Cardiac muscle cell (in vitro differentiated cells and primary cell): ENCODE measurements around the gene MIA. TPM values are rescaled to one million over a fixed set of nuclear protein-coding genes. Genes with fewer than 3 reads are reported as not detected.
A peak's percentile ranks its signal among the peaks of the same experiment; 100 is the strongest.

ENCODE experiments used
- DNase-seq, 2 donors: peaks; one replicate each; pipeline versions ENCODE4 v3.0.0 to v3.0.0-alpha.2; 2010 to 2017; ENCODE audit warnings: low read depth in 1 of 2, low spot score in 1 of 2
- H3K27ac ChIP-seq: fragments of 200-600 bp; sonication (generic); 2 replicates; pipeline ENCODE4 v1.5.1; 2016
- H3K27me3 ChIP-seq: fragments of 200-600 bp; sonication (generic); 2 replicates; pipeline ENCODE4 v1.6.0; 2016; ENCODE audit warnings: control low read depth
- H3K36me3 ChIP-seq: fragments of 200-600 bp; sonication (generic); 2 replicates; pipeline ENCODE4 v1.5.1; 2016; ENCODE audit warnings: control low read depth
- H3K4me1 ChIP-seq: fragments of 200-600 bp; sonication (generic); 2 replicates; pipeline ENCODE4 v1.8.1; 2017; ENCODE audit warnings: low read depth, mild to moderate bottlenecking, mixed run types
- H3K4me3 ChIP-seq: fragments of 200-600 bp; sonication (generic); 2 replicates; pipeline ENCODE4 v1.5.1; 2016; ENCODE audit warnings: mild to moderate bottlenecking
- H3K9me3 ChIP-seq: fragments of 200-600 bp; sonication (generic); 2 replicates; pipeline ENCODE4 v1.5.1; 2017; ENCODE audit warnings: low read depth, mild to moderate bottlenecking, control low read depth
- polyA plus RNA-seq: library from polyadenylated mRNA; unstranded; fragments of >200 nt; fragmentation: Nextera tagmentation; extraction: Ambion mirVana; gene quantifications from 2 replicates; pipeline ENCODE4 v1.2.1, GENCODE V29; 2016
- total RNA-seq: library from RNA; depleted of rRNA; stranded (reverse); fragments of >200 nt; gene quantifications from 2 replicates; pipeline ENCODE4 v1.2.3, GENCODE V29; 2016
- TF ChIP-seq, protein P1 (sequence below): IDR thresholded peaks from 2 replicates; pipeline ENCODE4 v1.5.1; 2012; ENCODE audit warnings: low read depth, mild to moderate bottlenecking, low read length

MIA gene
- total and polyA plus RNA-seq, 2 experiments from 2014 or later: not detected

DNA sequence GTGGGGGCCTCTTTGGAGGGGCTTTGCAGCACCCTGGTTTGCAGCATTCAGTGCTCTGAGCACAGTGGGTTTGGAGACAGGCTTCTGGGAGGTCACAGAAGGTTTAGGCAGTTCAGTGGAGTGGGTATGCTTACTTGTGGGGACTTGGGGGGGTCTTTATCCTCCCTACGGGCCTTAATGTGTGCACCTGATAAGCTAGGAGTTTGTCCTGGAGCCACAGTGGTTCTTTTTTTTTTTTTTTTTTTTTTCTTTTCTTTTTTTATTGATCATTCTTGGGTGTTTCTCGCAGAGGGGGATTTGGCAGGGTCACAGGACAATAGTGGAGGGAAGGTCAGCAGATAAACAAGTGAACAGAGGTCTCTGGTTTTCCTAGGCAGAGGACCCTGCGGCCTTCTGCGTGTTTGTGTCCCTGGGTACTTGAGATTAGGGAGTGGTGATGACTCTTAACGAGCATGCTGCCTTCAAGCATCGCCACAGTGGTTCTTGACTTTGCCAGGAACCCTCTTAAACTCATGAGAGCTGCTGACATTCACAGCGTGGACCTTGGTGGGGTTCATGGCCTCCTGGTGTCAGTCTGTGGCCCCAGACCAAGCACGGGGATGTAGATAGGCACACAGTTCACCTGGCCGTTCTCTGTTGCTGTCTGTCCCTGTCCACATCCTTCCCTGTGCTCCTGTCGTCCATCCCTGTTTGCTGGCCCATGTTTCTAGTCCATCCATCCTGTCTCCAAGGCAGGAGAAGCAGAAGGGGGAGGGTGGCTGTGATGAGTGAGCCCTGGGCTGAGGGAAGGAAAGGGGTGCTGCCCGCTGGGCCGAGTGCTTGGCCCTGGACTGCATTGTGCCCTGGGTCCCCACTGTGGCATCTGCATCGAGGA is 26.3 kb downstream of the MIA start:
- peak overlapping the region; percentile 7 for H3K4me3 ChIP-seq
- peak in 1 of 2 donors; percentile 47 for DNase-seq
- H3K27me3 ChIP-seq: no peaks in the 10 kb centered on the region
- TF ChIP-seq, protein P1, sequence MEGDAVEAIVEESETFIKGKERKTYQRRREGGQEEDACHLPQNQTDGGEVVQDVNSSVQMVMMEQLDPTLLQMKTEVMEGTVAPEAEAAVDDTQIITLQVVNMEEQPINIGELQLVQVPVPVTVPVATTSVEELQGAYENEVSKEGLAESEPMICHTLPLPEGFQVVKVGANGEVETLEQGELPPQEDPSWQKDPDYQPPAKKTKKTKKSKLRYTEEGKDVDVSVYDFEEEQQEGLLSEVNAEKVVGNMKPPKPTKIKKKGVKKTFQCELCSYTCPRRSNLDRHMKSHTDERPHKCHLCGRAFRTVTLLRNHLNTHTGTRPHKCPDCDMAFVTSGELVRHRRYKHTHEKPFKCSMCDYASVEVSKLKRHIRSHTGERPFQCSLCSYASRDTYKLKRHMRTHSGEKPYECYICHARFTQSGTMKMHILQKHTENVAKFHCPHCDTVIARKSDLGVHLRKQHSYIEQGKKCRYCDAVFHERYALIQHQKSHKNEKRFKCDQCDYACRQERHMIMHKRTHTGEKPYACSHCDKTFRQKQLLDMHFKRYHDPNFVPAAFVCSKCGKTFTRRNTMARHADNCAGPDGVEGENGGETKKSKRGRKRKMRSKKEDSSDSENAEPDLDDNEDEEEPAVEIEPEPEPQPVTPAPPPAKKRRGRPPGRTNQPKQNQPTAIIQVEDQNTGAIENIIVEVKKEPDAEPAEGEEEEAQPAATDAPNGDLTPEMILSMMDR: no peak
- H3K4me1 ChIP-seq: peaks cover 42% of the 10 kb centered on the region
- H3K36me3 ChIP-seq: peaks cover 8% of the 10 kb centered on the region
- peak overlapping the region; percentile 80 for H3K27ac ChIP-seq
- no peaks in the 10 kb centered on the region for H3K9me3 ChIP-seq

DNA sequence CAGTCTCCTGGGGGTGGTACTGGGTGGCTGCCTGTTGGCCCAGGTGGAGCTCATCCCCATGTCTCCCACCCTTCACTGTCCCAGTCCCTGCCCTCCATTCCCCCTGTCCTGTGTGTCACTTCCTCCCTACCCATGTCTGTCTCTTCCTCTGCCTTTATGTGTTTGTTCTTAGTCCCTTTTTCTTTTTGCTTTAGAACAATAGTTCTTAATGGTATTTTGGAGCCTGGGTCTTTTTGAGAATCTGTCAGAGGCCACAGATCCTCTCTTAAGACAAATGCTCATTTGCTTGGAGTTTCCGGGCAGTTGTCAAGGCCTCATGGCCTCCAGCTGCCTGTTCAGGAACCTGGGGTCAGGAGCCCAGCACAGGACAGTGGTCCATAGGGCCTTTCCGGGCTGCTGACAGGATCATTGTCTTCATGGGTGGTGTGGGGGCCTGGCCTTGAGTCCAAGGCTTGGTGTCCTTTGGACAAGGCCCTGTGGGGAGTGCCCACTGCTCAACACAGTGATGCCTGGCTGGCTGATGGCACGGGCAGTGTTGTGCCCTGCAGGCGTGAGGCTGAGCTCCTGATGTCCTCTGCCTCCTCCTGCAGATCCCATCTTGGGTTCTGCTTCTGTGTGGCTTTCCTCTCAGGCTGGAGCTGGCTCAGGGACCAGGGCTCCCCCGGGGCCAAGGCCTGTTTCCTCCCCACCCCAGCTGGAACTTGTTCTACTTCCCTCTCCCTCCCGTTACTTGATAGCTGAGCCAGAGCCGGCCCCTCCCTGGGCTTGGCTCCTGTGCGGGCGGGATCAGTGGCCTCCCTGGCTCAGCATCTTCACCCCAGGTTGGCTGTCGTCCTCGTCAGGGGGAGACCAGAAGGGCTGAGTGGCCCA is 27.2 kb downstream of the MIA start:
- no peaks in the 10 kb centered on the region for H3K27me3 ChIP-seq
- DNase-seq: peak in 1 of 2 donors; percentile 42
- H3K36me3 ChIP-seq: peaks cover 11% of the 10 kb centered on the region
- no peaks in the 10 kb centered on the region for H3K9me3 ChIP-seq
- H3K4me3 ChIP-seq: no peak overlapping the region
- peaks cover 42% of the 10 kb centered on the region for H3K4me1 ChIP-seq
- TF ChIP-seq, protein P1: no peak
- peak overlapping the region; percentile 51 for H3K27ac ChIP-seq

DNA sequence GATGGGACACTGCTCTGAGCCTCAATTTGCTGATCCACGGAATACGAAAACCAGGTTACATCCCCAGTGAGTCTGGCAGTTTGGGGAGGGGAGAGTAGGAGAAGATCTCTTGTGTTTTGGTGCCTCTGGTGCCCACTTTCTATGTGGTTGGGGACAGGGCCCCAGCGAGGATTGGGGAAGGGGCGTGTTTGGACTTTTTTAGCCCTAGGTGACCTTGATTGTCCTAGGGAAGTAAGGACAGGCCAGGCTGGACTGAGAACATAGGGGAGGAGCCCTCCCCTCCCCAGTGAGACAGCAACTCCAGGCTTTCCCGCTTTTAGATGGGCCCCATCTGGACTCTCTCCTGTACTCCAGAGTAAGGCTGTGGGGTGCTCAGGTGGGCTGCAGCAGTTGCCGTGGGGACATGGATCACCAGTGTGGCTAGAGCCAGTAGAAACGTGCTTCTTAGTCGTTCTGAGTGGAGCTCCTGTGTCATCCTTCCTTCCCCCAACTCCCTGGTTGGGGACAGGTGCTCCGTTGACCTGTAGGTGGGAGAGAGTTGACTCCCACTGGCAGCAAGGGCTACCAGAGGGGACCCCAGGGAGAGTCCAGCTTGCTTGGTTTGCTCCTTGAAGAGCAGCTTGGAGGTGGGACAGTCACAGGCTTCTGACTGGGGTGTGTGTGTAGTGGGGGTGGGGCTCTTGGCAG is 28.0 kb downstream of the MIA start:
- no peaks in the 10 kb centered on the region for H3K27me3 ChIP-seq
- no peaks in the 10 kb centered on the region for H3K9me3 ChIP-seq
- no peak overlapping the region for H3K4me3 ChIP-seq
- no peak for DNase-seq
- peak overlapping the region; percentile 1 for H3K27ac ChIP-seq
- TF ChIP-seq, protein P1: no peak
- peaks cover 19% of the 10 kb centered on the region for H3K36me3 ChIP-seq
- H3K4me1 ChIP-seq: peaks cover 42% of the 10 kb centered on the region

DNA sequence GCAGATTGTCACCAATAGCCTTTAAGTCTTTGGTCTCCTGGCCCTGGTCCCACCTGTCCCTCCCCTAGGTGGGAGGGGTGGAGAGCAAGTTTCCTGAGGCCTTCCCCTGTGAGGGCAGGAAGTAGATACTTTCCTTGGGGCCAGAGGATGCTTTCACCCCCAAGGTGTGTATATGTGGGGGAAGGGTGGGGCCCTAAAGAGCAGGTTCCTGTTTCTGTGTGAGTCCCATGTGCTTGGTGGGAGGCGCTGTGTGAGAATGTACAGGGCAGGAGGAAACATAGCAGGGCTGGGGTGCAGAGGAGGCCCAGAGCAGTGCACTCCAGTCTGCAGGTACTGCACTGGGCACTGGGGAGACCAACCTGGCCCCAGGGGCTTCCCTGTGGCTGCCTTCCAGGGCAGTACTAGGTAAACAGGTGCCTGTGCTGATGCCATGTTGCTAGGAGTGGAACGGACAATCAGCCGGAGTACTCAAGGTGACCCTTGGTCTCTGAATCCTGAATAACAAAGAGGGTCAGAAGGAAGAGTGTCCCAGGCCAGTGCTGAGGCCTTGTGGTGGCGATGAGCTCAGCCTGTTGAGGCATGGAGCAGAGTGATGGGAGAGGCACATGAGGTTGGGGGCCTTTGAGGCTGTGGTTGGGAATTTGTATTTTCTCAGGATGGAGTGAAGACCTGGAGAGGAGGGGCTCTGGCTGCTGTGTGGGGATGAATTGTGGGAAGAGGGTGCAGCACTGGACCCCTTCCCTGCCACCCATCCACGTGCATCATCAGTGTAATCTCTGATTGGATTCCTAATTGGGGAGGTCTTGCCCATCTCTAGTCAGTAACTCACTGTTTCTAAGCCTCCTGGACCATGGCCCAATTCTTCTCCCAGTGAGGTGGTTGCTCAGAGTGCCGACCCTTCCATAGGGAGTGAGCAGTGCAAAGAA is 28.8 kb downstream of the MIA start:
- Histone ChIP-seq H3K9me3 (no peaks in the 10 kb centered on the region), H3K4me3 (no peak overlapping the region), H3K27me3 (no peaks in the 10 kb centered on the region), H3K4me1 (peaks cover 42% of the 10 kb centered on the region), H3K27ac (peak overlapping the region; percentile 19), H3K36me3 (peaks cover 26% of the 10 kb centered on the region)
- TF ChIP-seq, protein P1: no peak
- no peak for DNase-seq
